HCT116 (cell line): ENCODE data around the gene NAPB. TPM values are rescaled to one million over a fixed set of nuclear protein-coding genes. Genes with fewer than 3 reads are reported as not detected.

Experiments
- ATAC-seq: fragments of 200-7000 bp; cut with Tn5 transposase; 2 replicates; pipeline ENCODE4 v1.9.1; 2020; ENCODE audit warnings: mild to moderate bottlenecking, moderate library complexity
- BruUV-seq: library from RNA; stranded (reverse); fragments of 400-500 nt; replicated peaks from 2 replicates; lab custom pipeline; 2021; lab: Mats Ljungman, UMichigan
- CTCF ChIA-PET: fragments of 300-600 bp; sonication (Branson Sonifier 250); formaldehyde crosslinking; loops from one replicate; lab custom pipeline; 2021; ENCODE audit warnings: antibody characterized with exemption; lab: Charles Lee
- POLR2A ChIA-PET: fragments of 300-600, 350-600 bp; sonication (Branson Sonifier 250); formaldehyde crosslinking; loops from one replicate; lab custom pipeline; 2021; ENCODE audit warnings: antibody characterized with exemption; lab: Charles Lee
- RAD21 ChIA-PET, 2 experiments: fragments of 300-600 bp; sonication (Branson Sonifier 250); formaldehyde crosslinking; loops; one replicate each; lab custom pipeline; 2023; ENCODE audit warnings: low total read pairs in 2 of 2; ENCODE audit not compliant: uncharacterized antibody in 2 of 2, unreplicated experiment in 2 of 2, low non-redundant PET in 1 of 2; lab: Charles Lee
- DNase-seq: peaks from one replicate; pipeline ENCODE4 v3.0.0-alpha.2; 2010; ENCODE audit warnings: low read depth, low spot score
- H2AFZ ChIP-seq: fragments of 200-600 bp; shearing (Covaris generic), sonication (generic); 2 replicates; pipeline ENCODE4 v1.6.1; 2017; ENCODE audit warnings: low read depth, mixed run types, mixed read lengths, antibody characterized with exemption, low read length; ENCODE audit not compliant: poor library complexity, severe bottlenecking
- H3K27ac ChIP-seq: 2 replicates; pipeline ENCODE4 v1.5.1; 2012; ENCODE audit warnings: low read depth, low read length
- H3K27me3 ChIP-seq: fragments of 200-600 bp; sonication (generic); 2 replicates; pipeline ENCODE4 v1.6.1; 2016; ENCODE audit warnings: mixed run types, low read length, mixed read lengths; ENCODE audit not compliant: insufficient read depth
- H3K36me3 ChIP-seq, 2 experiments: fragments of 200-500 bp in 1 of 2; fragments of 200-600 bp in 1 of 2; sonication (Bioruptor generic) in 1 of 2; sonication (generic) in 1 of 2; 2 replicates each; pipeline versions ENCODE4 v1.5.1 to v1.6.1; 2014 to 2016; ENCODE audit warnings: low read length in 2 of 2, inconsistent platforms in 1 of 2, mixed read lengths in 1 of 2, mixed run types in 1 of 2; ENCODE audit not compliant: insufficient read depth in 2 of 2, control insufficient read depth in 1 of 2
- H3K4me1 ChIP-seq, 2 experiments: fragments of 200-600 bp in 1 of 2; sonication (generic) in 1 of 2; 2 replicates each; pipeline versions ENCODE4 v1.5.1 to v1.6.1; 2012 to 2017; ENCODE audit warnings: low read length in 2 of 2, inconsistent platforms in 1 of 2, mild to moderate bottlenecking in 1 of 2, mixed read lengths in 1 of 2, mixed run types in 1 of 2, moderate library complexity in 1 of 2; ENCODE audit not compliant: insufficient read depth in 2 of 2, control insufficient read depth in 1 of 2
- H3K4me2 ChIP-seq: fragments of 200-600 bp; sonication (generic); 2 replicates; pipeline ENCODE4 v1.6.1; 2017; ENCODE audit warnings: mixed run types, low read length, mixed read lengths
- H3K4me3 ChIP-seq, 2 experiments: fragments of 200-600 bp in 1 of 2; sonication (generic) in 1 of 2; replicated peaks in 1 of 2; 2 replicates each; pipeline ENCODE4 v1.5.1; 2011 to 2016; ENCODE audit warnings: low read length in 2 of 2, control low read depth in 1 of 2, low read depth in 1 of 2, mild to moderate bottlenecking in 1 of 2, mixed read lengths in 1 of 2, mixed run types in 1 of 2
- H3K79me2 ChIP-seq: fragments of 200-600 bp; sonication (generic); 2 replicates; pipeline ENCODE4 v1.6.1; 2017; ENCODE audit warnings: mild to moderate bottlenecking, mixed run types, low read length, moderate library complexity, mixed read lengths; ENCODE audit not compliant: insufficient read depth
- H3K9ac ChIP-seq: fragments of 200-600 bp; sonication (generic); 2 replicates; pipeline ENCODE4 v1.6.1; 2016; ENCODE audit warnings: low read length, mixed read lengths
- H3K9me2 ChIP-seq: fragments of 200-600 bp; sonication (generic), shearing (Covaris generic); 2 replicates; pipeline ENCODE4 v1.6.1; 2017; ENCODE audit warnings: mixed run types, mild to moderate bottlenecking, moderate library complexity; ENCODE audit not compliant: insufficient read depth
- H3K9me3 ChIP-seq, 2 experiments: fragments of 200-500 bp in 1 of 2; fragments of 200-600 bp in 1 of 2; sonication (Bioruptor generic) in 1 of 2; sonication (generic) in 1 of 2; 2 replicates each; pipeline ENCODE4 v1.6.1; 2014 to 2017; ENCODE audit warnings: low read length in 2 of 2, mixed read lengths in 2 of 2, inconsistent platforms in 1 of 2, low read depth in 1 of 2, mild to moderate bottlenecking in 1 of 2, mixed run types in 1 of 2, moderate library complexity in 1 of 2; ENCODE audit not compliant: control insufficient read depth in 1 of 2, insufficient read depth in 1 of 2
- H4K20me1 ChIP-seq: fragments of 200-600 bp; sonication (generic), shearing (Covaris generic); 2 replicates; pipeline ENCODE4 v1.6.1; 2017; ENCODE audit warnings: mixed run types, mild to moderate bottlenecking, moderate library complexity; ENCODE audit not compliant: insufficient read depth
- EGR1 ChIP-seq: IDR thresholded peaks from 2 replicates; pipeline ENCODE4 v1.6.1; 2012; ENCODE audit warnings: low read depth
- ELF1 ChIP-seq: IDR thresholded peaks from 2 replicates; pipeline ENCODE4 v1.6.1; 2012; ENCODE audit warnings: low read depth, borderline replicate concordance
- EZH2phosphoT487 ChIP-seq: fragments of 200-600 bp; IDR thresholded peaks from 2 replicates; pipeline ENCODE4 v1.6.1; 2018; ENCODE audit warnings: antibody characterized with exemption, borderline replicate concordance
- FOSL1 ChIP-seq: IDR thresholded peaks from 2 replicates; pipeline ENCODE4 v1.6.1; 2012; ENCODE audit warnings: low read depth
- POLR2A ChIP-seq: IDR thresholded peaks from 2 replicates; pipeline ENCODE4 v1.7.0; 2011; ENCODE audit warnings: borderline replicate concordance; ENCODE audit not compliant: insufficient read depth, insufficient read length; ENCODE audit errors: extremely low read depth
- POLR2AphosphoS5 ChIP-seq: IDR thresholded peaks from 2 replicates; pipeline ENCODE4 v1.6.1; 2011; ENCODE audit warnings: mild to moderate bottlenecking, low read depth, low read length, moderate library complexity
- RAD21 ChIP-seq: IDR thresholded peaks from 2 replicates; pipeline ENCODE4 v1.6.1; 2012; ENCODE audit warnings: low read depth, mild to moderate bottlenecking
- SIN3A ChIP-seq: IDR thresholded peaks from 2 replicates; pipeline ENCODE4 v1.6.1; 2012; ENCODE audit warnings: low read depth
- SP1 ChIP-seq: IDR thresholded peaks from 2 replicates; pipeline ENCODE4 v1.6.1; 2012; ENCODE audit warnings: low read depth
- SRF ChIP-seq: IDR thresholded peaks from 2 replicates; pipeline ENCODE4 v1.6.1; 2012; ENCODE audit warnings: low read depth
- YY1 ChIP-seq: IDR thresholded peaks from 2 replicates; pipeline ENCODE4 v1.6.1; 2011; ENCODE audit warnings: low read length, low read depth, moderate library complexity, mild to moderate bottlenecking; ENCODE audit not compliant: insufficient replicate concordance; ENCODE audit errors: extremely low read depth
- ZFX ChIP-seq: fragments of 450-650 bp; IDR thresholded peaks from 2 replicates; pipeline ENCODE4 v1.6.1; 2017
- intact Hi-C: fragments of 100-400 bp; cut with micrococcal nuclease; formaldehyde crosslinking; loops from 2 replicates; pipeline ENCODE4 v1.10.0; 2022
- total RNA-seq: library from RNA; stranded (reverse); gene quantifications from one replicate; pipeline ENCODE4 v1.2.1, GENCODE V29; 2021; ENCODE audit not compliant: unreplicated experiment
- TF ChIP-seq, protein P1 (sequence below): IDR thresholded peaks from 2 replicates; pipeline ENCODE4 v1.6.1; 2012; ENCODE audit warnings: low read depth
- TF ChIP-seq, protein P2 (sequence below), 3 experiments: fragments of 200-600 bp in 1 of 3; sonication (generic) in 1 of 3; IDR thresholded peaks in 2 of 3; conservative IDR thresholded peaks in 1 of 3; 2 replicates each; pipeline ENCODE4 v1.5.1; 2012 to 2017; ENCODE audit warnings: low read depth in 2 of 3, low read length in 2 of 3, antibody characterized with exemption in 1 of 3, borderline replicate concordance in 1 of 3, control low read depth in 1 of 3, mild to moderate bottlenecking in 1 of 3, mixed read lengths in 1 of 3, mixed run types in 1 of 3, moderate library complexity in 1 of 3; ENCODE audit not compliant: insufficient read depth in 1 of 3
- TF ChIP-seq, protein P3 (sequence below): IDR thresholded peaks from 2 replicates; pipeline ENCODE4 v1.6.1; 2012

Gene NAPB
- total RNA-seq, 1 experiment from 2014 or later: 7.9 TPM

DNA sequence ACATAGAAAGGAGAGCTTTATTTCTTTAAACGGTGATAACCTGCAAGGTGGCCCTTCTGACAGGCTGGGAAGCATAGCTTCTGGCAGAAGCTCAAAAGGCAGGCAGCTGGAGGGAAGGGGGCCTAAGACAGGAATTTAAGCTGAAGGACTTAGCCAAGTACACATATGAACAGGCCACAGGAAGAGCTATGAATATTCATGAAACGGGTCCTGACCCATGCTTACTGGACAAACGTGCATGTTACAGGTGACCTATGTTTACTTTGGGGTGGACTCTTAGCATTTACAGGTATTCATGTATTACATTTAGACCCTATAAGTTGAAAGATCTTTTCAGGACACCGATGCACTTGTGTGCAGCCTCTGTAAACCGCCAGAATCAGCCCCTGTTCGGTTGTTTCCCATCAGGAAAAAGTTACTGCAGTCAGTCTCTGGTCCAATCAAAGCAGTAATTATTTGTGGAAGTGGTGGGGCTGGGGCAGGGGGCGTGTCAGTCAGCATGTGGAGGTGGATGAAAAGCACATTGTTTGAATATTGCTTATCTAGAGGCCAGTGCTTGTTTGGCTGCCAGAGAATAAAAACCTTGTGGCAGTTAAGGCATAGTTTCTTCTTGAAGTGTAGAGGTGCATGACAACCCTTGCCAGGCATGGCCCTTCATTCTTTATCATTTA, 62.2 kb downstream of the NAPB start:
- Histone ChIP-seq H3K36me3 (peaks cover 7 to 17% of the 10 kb centered on the region in 2 experiments; a peak in 2 of 4 replicates), H3K27me3 (no peaks in the 10 kb centered on the region), H3K4me2 (peak overlapping the region; percentile 96), H3K4me1 (peaks cover 24 to 46% of the 10 kb centered on the region in 2 experiments), H4K20me1 (no peaks in the 10 kb centered on the region), H3K79me2 (peaks cover 46% of the 10 kb centered on the region)
- ChIA-PET RAD21 (no interaction called here), POLR2A (interaction anchor here (1.5 to 3.0 kb wide), 2 partner anchors 9 to 62 kb away, joined by 5 to 24 read pairs; partner anchors contain the start of genes NAPB and NXT1)
- ATAC-seq: no peak
- intact Hi-C loops: loop anchor here (1.0 to 10.0 kb wide), 2 partner anchors 9 to 214 kb away; partner anchors contain the start of gene NXT1
- TF ChIP-seq RAD21: no peak
- TF ChIP-seq, protein P1, sequence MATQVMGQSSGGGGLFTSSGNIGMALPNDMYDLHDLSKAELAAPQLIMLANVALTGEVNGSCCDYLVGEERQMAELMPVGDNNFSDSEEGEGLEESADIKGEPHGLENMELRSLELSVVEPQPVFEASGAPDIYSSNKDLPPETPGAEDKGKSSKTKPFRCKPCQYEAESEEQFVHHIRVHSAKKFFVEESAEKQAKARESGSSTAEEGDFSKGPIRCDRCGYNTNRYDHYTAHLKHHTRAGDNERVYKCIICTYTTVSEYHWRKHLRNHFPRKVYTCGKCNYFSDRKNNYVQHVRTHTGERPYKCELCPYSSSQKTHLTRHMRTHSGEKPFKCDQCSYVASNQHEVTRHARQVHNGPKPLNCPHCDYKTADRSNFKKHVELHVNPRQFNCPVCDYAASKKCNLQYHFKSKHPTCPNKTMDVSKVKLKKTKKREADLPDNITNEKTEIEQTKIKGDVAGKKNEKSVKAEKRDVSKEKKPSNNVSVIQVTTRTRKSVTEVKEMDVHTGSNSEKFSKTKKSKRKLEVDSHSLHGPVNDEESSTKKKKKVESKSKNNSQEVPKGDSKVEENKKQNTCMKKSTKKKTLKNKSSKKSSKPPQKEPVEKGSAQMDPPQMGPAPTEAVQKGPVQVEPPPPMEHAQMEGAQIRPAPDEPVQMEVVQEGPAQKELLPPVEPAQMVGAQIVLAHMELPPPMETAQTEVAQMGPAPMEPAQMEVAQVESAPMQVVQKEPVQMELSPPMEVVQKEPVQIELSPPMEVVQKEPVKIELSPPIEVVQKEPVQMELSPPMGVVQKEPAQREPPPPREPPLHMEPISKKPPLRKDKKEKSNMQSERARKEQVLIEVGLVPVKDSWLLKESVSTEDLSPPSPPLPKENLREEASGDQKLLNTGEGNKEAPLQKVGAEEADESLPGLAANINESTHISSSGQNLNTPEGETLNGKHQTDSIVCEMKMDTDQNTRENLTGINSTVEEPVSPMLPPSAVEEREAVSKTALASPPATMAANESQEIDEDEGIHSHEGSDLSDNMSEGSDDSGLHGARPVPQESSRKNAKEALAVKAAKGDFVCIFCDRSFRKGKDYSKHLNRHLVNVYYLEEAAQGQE: no peak
- no peak for TF ChIP-seq ZFX
- no peak for TF ChIP-seq POLR2A
- no peak for TF ChIP-seq FOSL1
- no peak for TF ChIP-seq EZH2phosphoT487
- TF ChIP-seq YY1: no peak
- TF ChIP-seq ELF1: no peak
- TF ChIP-seq POLR2AphosphoS5: no peak
- TF ChIP-seq, protein P2, sequence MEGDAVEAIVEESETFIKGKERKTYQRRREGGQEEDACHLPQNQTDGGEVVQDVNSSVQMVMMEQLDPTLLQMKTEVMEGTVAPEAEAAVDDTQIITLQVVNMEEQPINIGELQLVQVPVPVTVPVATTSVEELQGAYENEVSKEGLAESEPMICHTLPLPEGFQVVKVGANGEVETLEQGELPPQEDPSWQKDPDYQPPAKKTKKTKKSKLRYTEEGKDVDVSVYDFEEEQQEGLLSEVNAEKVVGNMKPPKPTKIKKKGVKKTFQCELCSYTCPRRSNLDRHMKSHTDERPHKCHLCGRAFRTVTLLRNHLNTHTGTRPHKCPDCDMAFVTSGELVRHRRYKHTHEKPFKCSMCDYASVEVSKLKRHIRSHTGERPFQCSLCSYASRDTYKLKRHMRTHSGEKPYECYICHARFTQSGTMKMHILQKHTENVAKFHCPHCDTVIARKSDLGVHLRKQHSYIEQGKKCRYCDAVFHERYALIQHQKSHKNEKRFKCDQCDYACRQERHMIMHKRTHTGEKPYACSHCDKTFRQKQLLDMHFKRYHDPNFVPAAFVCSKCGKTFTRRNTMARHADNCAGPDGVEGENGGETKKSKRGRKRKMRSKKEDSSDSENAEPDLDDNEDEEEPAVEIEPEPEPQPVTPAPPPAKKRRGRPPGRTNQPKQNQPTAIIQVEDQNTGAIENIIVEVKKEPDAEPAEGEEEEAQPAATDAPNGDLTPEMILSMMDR (IDR thresholded peaks at IDR 0.05 in 2 of 3, conservative IDR thresholded peaks at IDR 0.05 in 1 of 3; ENCODE audit: borderline replicate concordance in 1 of 3, insufficient read depth in 1 of 3, low read depth in 2 of 3, low read length in 2 of 3): no peak
- no peak for TF ChIP-seq SP1
- TF ChIP-seq SIN3A: no peak
- no peak for TF ChIP-seq SRF
- TF ChIP-seq, protein P3, sequence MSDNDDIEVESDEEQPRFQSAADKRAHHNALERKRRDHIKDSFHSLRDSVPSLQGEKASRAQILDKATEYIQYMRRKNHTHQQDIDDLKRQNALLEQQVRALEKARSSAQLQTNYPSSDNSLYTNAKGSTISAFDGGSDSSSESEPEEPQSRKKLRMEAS: no peak
- no peak for TF ChIP-seq EGR1
- TF ChIP-seq, all 23 proteins: peak for 0
- CTCF ChIA-PET: no interaction called here
- no peak overlapping the region; a peak in 1 of 4 replicates for H3K4me3 ChIP-seq
- peak overlapping the region; percentile 43; the same call in 1 of the 2 replicates for H3K27ac ChIP-seq
- BruUV-seq: no TSS peak
- DNase-seq: no peak
- no peak overlapping the region for H2AFZ ChIP-seq
- H3K9me2 ChIP-seq: no peaks in the 10 kb centered on the region
- no peaks in the 10 kb centered on the region for H3K9me3 ChIP-seq
- peak overlapping the region; percentile 60 for H3K9ac ChIP-seq
